MM.1S (cell line): ENCODE results near the gene LANCL1.
"Not testable (repeated sequence)": the region's sequence is repeated elsewhere in the genome, so short reads cannot be mapped to it uniquely, and the experiment has no call there.

ENCODE experiments used
- DNase-seq: peaks from one replicate; pipeline ENCODE4 v3.0.0-alpha.2; 2015
- H2AFZ ChIP-seq: fragments of 300-600 bp; sonication (generic); 2 replicates; pipeline ENCODE4 v1.6.0; 2016; ENCODE audit warnings: antibody characterized with exemption, low read length
- H3F3A ChIP-seq: fragments of 300-600 bp; sonication (generic); 2 replicates; pipeline ENCODE4 v1.6.1; 2016; ENCODE audit warnings: mild to moderate bottlenecking, antibody characterized with exemption, low read length, moderate library complexity, mixed read lengths; ENCODE audit not compliant: insufficient read depth
- H3K27ac ChIP-seq: fragments of 300-600 bp; sonication (generic); 2 replicates; pipeline ENCODE4 v1.5.1; 2016; ENCODE audit warnings: mild to moderate bottlenecking, low read length
- H3K27me3 ChIP-seq: fragments of 300-600 bp; sonication (generic); replicated peaks from 2 replicates; pipeline ENCODE4 v1.6.0; 2016; ENCODE audit warnings: low read length; ENCODE audit not compliant: insufficient read depth
- H3K36me3 ChIP-seq: fragments of 300-600 bp; sonication (generic); replicated peaks from 2 replicates; pipeline ENCODE4 v1.6.1; 2016; ENCODE audit warnings: mild to moderate bottlenecking, low read length, mixed read lengths; ENCODE audit not compliant: insufficient read depth
- H3K4me1 ChIP-seq: fragments of 300-600 bp; sonication (generic); 2 replicates; pipeline ENCODE4 v1.6.1; 2016; ENCODE audit warnings: low read length, mixed read lengths
- H3K4me2 ChIP-seq: fragments of 300-600 bp; sonication (generic); 2 replicates; pipeline ENCODE4 v1.6.0; 2016; ENCODE audit warnings: low read depth, low read length
- H3K4me3 ChIP-seq: fragments of 300-600 bp; sonication (generic); 2 replicates; pipeline ENCODE4 v1.5.1; 2016; ENCODE audit warnings: low read length, mixed read lengths
- H3K79me2 ChIP-seq: fragments of 300-600 bp; sonication (generic); 2 replicates; pipeline ENCODE4 v1.6.1; 2016; ENCODE audit warnings: mixed run types, low read length, mixed read lengths
- H3K9ac ChIP-seq: fragments of 300-600 bp; sonication (generic); 2 replicates; pipeline ENCODE4 v1.6.1; 2016; ENCODE audit warnings: low read length, mixed read lengths
- H3K9me2 ChIP-seq: fragments of 300-600 bp; sonication (generic); replicated peaks from 2 replicates; pipeline ENCODE4 v1.6.1; 2016; ENCODE audit warnings: mild to moderate bottlenecking, low read length, mixed read lengths; ENCODE audit not compliant: insufficient read depth
- H3K9me3 ChIP-seq: fragments of 300-600 bp; sonication (generic); replicated peaks from 2 replicates; pipeline ENCODE4 v1.6.1; 2016; ENCODE audit warnings: mild to moderate bottlenecking, low read length, mixed read lengths; ENCODE audit not compliant: insufficient read depth
- H4K20me1 ChIP-seq: fragments of 300-600 bp; sonication (generic); 2 replicates; pipeline ENCODE4 v1.6.1; 2016; ENCODE audit warnings: mild to moderate bottlenecking, low read length, moderate library complexity, mixed read lengths; ENCODE audit not compliant: insufficient read depth
- CTCF ChIP-seq: fragments of 300-600 bp; sonication (generic); IDR thresholded peaks from 2 replicates; pipeline ENCODE4 v1.5.1; 2016; ENCODE audit warnings: antibody characterized with exemption, low read length, mixed read lengths
- EZH2 ChIP-seq: fragments of 300-600 bp; sonication (generic); optimal IDR thresholded peaks from 2 replicates; pipeline ENCODE3; 2017; ENCODE audit warnings: low read depth, mild to moderate bottlenecking, antibody characterized with exemption, low read length, mixed read lengths
- EZH2phosphoT487 ChIP-seq: fragments of 300-600 bp; sonication (generic); IDR thresholded peaks from 2 replicates; pipeline ENCODE4 v1.6.1; 2018; ENCODE audit warnings: antibody characterized with exemption, low read length

Gene LANCL1

GRCh38 chr2:210432633-210433032 lies 43.9 kb downstream of the LANCL1 start:
- TF ChIP-seq CTCF = no peak
- TF ChIP-seq EZH2 = no peak
- no peak for TF ChIP-seq EZH2phosphoT487
- Histone ChIP-seq H3K4me1 (no peaks in the 10 kb centered on the region; the same call in 1 of the 2 replicates), H3K4me2 (no peak overlapping the region), H3K9me3 (no peaks in the 10 kb centered on the region), H3K4me3 (no peak overlapping the region), H3K79me2 (no peaks in the 10 kb centered on the region), H3F3A (no peaks in the 10 kb centered on the region), H4K20me1 (no peaks in the 10 kb centered on the region), H3K9ac (no peak overlapping the region), H2AFZ (no peak overlapping the region), H3K27ac (no peak overlapping the region), H3K27me3 (no peaks in the 10 kb centered on the region), H3K9me2 (no peaks in the 10 kb centered on the region), H3K36me3 (no peaks in the 10 kb centered on the region; the same call in 1 of the 2 replicates)
- DNase-seq = no peak

GRCh38 chr2:210429403-210430137 lies 47.0 kb downstream of the LANCL1 start:
- TF ChIP-seq EZH2 = no peak
- no peak for TF ChIP-seq EZH2phosphoT487
- TF ChIP-seq CTCF = no peak
- H2AFZ ChIP-seq = no peak overlapping the region
- no peaks in the 10 kb centered on the region for H3K36me3 ChIP-seq
- H3K9me2 ChIP-seq = no peaks in the 10 kb centered on the region
- no peaks in the 10 kb centered on the region for H3F3A ChIP-seq
- no peaks in the 10 kb centered on the region for H3K27me3 ChIP-seq
- no peaks in the 10 kb centered on the region for H3K9me3 ChIP-seq
- no peak overlapping the region for H3K9ac ChIP-seq
- DNase-seq = no peak
- no peaks in the 10 kb centered on the region for H4K20me1 ChIP-seq
- H3K4me1 ChIP-seq = no peaks in the 10 kb centered on the region; the same call in 1 of the 2 replicates
- H3K4me3 ChIP-seq = no peak overlapping the region
- no peaks in the 10 kb centered on the region for H3K79me2 ChIP-seq
- no peak overlapping the region for H3K4me2 ChIP-seq
- no peak overlapping the region for H3K27ac ChIP-seq

- DNase-seq = no peak
- no peaks in the 10 kb centered on the region for H4K20me1 ChIP-seq
- H3K79me2 ChIP-seq = no peaks in the 10 kb centered on the region
- no peaks in the 10 kb centered on the region for H3F3A ChIP-seq
- no peak overlapping the region for H3K4me2 ChIP-seq
- H3K9me2 ChIP-seq = no peaks in the 10 kb centered on the region
- TF ChIP-seq EZH2phosphoT487 (no peak), EZH2 (no peak), CTCF (no peak)
- no peak overlapping the region for H2AFZ ChIP-seq
- H3K9me3 ChIP-seq = no peaks in the 10 kb centered on the region
- H3K9ac ChIP-seq = no peak overlapping the region
- no peaks in the 10 kb centered on the region; the same call in 1 of the 2 replicates for H3K4me1 ChIP-seq
- H3K27ac ChIP-seq = no peak overlapping the region
- no peaks in the 10 kb centered on the region for H3K36me3 ChIP-seq
- H3K27me3 ChIP-seq = no peaks in the 10 kb centered on the region
- no peak overlapping the region for H3K4me3 ChIP-seq
Measured at GRCh38 chr2:210428393-210429179, 48.0 kb downstream of the LANCL1 start.

GRCh38 chr2:210427309-210427708 lies 49.2 kb downstream of the LANCL1 start:
- H2AFZ ChIP-seq, H4K20me1 ChIP-seq, H3F3A ChIP-seq, H3K4me1 ChIP-seq, H3K9ac ChIP-seq, H3K27ac ChIP-seq, H3K36me3 ChIP-seq, DNase-seq, H3K4me2 ChIP-seq, H3K4me3 ChIP-seq, H3K79me2 ChIP-seq, H3K9me3 ChIP-seq, H3K27me3 ChIP-seq, H3K9me2 ChIP-seq: not testable (repeated sequence)
